ENCODE results near the gene ZNF296.

ZNF296 gene

DNA sequence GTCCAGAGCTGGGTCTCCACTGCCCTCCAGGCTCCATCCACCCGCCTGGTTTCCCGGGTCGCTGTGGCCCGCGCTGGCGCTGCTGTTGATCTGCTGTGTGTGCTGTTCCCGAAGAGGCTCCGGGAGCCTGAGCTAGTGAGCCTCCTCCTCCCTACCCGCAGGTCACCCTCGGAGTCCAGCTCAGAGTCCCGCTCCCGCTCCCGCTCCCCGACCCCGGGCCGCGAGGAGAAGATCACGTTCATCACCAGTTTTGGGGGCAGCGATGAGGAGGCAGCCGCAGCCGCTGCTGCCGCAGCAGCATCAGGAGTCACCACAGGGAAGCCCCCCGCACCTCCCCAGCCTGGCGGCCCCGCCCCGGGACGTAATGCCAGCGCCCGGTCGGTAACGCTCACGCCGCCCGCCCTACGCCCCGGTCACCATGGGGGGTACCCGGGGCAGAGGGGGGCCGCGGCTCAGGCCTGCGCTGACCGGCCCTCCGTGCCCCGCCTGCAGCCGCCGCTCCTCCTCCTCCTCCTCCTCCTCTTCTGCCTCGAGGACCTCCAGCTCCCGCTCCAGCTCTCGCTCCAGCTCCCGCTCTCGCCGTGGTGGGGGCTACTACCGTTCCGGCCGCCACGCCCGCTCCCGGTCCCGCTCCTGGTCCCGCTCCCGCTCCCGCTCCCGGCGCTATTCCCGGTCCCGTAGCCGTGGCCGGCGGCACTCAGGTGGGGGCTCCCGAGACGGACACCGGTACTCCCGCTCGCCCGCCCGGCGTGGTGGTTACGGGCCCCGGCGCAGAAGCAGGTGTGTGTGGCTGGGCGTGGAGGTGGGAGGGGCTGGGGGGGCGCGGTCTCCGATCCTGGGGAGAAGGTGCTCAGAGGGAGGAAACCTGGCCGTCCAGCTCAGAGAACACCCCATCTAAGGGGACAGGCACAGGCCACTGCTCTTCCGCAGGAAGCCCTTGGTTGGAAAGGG, 12.2 kb downstream of the ZNF296 start:
- TF ChIP-seq, protein P1, sequence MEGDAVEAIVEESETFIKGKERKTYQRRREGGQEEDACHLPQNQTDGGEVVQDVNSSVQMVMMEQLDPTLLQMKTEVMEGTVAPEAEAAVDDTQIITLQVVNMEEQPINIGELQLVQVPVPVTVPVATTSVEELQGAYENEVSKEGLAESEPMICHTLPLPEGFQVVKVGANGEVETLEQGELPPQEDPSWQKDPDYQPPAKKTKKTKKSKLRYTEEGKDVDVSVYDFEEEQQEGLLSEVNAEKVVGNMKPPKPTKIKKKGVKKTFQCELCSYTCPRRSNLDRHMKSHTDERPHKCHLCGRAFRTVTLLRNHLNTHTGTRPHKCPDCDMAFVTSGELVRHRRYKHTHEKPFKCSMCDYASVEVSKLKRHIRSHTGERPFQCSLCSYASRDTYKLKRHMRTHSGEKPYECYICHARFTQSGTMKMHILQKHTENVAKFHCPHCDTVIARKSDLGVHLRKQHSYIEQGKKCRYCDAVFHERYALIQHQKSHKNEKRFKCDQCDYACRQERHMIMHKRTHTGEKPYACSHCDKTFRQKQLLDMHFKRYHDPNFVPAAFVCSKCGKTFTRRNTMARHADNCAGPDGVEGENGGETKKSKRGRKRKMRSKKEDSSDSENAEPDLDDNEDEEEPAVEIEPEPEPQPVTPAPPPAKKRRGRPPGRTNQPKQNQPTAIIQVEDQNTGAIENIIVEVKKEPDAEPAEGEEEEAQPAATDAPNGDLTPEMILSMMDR (IDR thresholded peaks at IDR 0.05; ENCODE audit: low read depth, low read length): no peak
- DNase-seq (ENCODE audit: extremely low read depth, low read depth): no peak

DNA sequence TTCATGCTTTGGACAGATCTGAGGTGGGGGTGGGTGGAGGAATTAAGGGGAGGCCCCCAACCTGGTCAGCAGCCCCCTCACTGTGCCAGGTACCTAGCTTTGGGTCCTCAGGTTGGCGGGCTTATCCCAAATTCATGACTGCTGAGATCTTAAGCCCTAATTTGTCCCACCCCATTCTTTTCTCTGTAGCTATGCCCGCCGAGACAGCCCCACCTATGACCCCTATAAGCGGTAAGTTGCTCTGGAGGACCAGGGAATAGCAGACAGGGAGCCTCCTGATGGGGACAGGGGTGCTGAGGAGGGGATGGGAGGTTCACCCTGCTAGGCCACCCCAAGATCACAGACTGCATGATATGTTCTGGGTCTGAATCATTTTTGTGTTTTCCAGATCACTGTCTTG, 14.3 kb downstream of the ZNF296 start:
- DNase-seq (ENCODE audit: extremely low read depth, low read depth): no peak
- TF ChIP-seq, protein P1 (IDR thresholded peaks at IDR 0.05; ENCODE audit: low read depth, low read length): no peak

DNA sequence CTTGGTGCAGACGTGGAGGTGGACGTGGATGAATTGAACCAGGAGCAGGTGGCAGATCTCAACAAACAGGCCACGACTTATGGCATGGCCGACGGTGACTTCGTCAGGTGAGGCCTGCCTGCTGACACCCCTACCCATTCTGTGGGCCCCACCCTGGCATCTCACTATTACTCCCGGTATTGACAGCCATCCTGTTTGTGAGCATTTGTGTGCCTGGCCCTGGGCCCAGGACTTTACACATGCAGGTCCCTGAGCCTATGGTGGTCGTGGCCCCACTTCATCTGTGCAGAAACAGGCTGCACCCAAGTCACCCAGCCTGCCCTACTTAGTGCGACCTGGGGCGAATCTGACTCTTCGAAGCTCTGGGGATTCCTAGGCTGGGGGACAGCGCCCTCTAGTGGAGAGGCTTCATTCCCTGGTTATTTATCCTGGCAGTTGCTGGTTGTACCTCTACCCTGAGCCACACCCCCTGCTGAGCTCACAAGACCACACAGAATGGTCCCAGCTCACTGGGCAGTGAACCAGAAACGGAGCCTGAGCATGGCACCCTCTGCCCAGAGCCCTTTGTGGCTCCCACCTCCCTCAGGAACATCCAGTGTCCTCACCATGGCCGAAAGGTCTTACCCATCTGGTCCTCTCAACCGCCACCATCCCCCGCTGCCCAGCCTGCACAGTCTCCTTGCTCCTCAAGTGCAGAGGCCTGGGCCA, 16.9 kb downstream of the ZNF296 start:
- DNase-seq (ENCODE audit: extremely low read depth, low read depth): peak; percentile 24
- TF ChIP-seq, protein P1 (IDR thresholded peaks at IDR 0.05; ENCODE audit: low read depth, low read length): peak; percentile 82

DNA sequence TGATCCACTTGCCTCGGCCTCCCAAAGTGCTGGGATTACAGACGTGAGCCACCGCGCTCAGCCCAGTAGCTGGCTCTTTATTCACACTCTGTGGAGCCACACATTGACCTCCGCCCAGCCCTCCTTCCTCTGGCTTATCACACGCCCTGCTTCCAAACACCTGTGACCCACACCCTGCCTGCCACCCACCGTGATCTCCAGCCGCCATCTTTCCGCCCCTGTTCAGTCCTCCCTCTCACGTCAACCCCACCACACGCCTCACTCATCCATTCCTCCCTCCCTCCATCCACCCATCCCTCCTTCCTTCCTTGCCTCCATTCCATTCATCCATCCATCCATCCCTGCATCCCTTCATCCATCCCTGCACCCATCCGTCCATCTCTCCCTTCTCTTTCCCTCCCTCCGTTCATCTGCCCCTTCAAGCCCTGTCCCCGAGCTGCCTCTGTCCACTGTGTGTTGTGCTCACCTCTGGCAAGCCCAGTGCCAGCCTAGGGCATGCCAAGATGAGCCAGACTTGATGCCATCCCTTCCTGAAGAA, 17.6 kb downstream of the ZNF296 start:
- TF ChIP-seq, protein P1 (IDR thresholded peaks at IDR 0.05; ENCODE audit: low read depth, low read length): no peak
- no peak for DNase-seq (ENCODE audit: extremely low read depth, low read depth)

DNA sequence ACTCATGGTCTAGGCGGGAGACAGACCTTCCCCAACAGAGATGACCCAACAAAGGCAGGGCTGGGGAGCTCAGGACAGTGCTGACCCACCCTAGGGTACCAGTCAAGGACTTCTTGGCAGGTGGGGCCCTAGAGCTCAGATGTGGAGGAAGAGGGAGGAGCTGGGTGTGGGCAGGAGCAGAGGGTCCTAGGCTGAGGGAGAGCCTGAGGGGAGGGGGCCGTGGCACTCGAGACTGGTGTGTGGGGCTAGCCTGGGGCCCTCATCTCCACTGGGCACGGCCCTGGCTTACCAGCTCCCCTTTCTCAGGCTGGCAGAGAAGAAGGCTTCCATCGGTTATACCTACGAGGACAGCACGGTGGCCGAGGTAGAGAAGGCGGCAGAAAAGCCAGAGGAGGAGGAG, 18.8 kb downstream of the ZNF296 start:
- no peak for DNase-seq (ENCODE audit: extremely low read depth, low read depth)
- TF ChIP-seq, protein P1 (IDR thresholded peaks at IDR 0.05; ENCODE audit: low read depth, low read length): no peak

DNA sequence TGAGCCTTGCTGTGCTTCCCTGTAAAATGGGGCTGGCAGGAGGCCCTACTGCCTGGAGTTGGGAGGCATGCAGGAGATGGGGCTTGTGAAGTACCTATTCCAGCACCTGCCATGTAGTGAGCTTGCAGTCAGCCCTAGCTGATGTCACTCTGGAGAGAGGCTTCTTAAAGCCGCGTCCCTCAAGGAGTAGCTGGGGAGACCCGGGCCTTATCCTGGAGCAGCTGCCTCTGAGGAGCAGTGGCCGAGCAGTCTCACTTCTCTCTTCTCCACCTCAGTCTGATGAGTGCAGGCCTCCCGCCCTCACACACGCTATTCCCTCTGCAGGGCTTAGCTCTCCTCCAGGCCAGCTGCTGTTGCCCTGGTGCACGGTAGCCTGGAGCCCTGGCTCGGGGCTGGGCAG, 19.4 kb downstream of the ZNF296 start:
- TF ChIP-seq, protein P1 (IDR thresholded peaks at IDR 0.05; ENCODE audit: low read depth, low read length): no peak
- no peak for DNase-seq (ENCODE audit: extremely low read depth, low read depth)

Measured in AG09319 (cell line).